ENCODE measurements around the gene CRTC1.

CRTC1 gene

DNA sequence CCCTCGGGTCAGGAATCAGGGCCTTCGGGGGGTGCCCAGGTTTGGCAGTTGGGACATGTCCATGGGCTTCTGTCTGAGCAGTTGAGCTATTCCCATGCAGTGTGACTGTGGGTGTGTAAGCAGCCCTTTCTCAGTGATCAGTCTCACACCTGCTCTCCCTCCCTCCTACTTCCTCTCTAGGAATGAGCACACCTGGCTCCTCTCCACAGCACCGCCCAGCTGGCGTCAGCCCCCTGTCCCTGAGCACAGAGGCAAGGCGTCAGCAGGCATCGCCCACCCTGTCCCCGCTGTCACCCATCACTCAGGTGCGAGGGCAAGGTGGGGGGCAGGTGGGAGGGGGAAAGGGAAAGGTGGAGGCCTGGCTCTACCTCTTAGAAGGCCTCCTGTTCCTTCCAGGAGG lies 81.7 kb downstream of the CRTC1 start:
- no peak for FAIRE-seq
- DNase-seq (ENCODE audit: low spot score), result no peak

- DNase-seq (ENCODE audit: low spot score), result no peak
These were observed 84.7 kb downstream of the CRTC1 start for GRCh38 chr19:18768046-18768771.

GRCh38 chr19:18768997-18769891 lies 85.8 kb downstream of the CRTC1 start:
- no peak for DNase-seq (ENCODE audit: low spot score)
- FAIRE-seq, result no peak

More at GRCh38 chr19:18768046-18768771, 84.7 kb downstream of the CRTC1 start:
- no peak for FAIRE-seq

- DNase-seq (ENCODE audit: low spot score) (no peak), FAIRE-seq (no peak)
These were observed 86.6 kb downstream of the CRTC1 start for GRCh38 chr19:18769989-18770528.

DNA sequence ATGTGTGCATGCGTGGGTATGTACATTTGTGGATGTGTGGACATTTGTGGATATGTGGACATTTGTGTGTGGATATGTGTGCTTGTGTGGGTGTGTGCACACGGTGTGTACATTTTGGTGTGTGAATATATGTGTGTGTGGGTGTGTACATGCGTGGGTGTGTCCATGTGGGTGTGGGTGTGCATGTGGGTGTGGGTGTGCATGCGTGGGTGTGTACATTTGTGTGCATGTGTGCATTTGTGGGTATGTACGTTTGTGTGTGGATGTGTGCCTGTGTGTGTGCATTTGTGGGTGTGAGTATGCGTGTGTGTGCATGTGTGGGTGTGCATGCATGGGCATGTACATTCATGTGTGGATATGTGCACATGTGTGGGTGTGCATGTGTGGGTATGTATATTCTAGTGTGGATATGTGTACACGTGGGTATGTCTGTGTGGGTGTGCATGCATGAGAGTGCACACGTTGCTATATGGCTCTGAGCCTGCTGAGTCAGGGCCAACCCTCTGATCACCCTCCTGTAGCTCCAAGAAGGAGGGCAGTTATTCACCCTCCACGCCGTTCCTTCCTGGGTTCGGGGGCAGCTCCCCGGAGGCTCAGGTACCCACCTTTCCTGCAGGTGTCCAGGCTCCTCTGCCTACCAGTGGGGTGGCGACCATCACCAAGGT lies 87.3 kb downstream of the CRTC1 start:
- FAIRE-seq, result no peak

GRCh38 chr19:18771328-18772242 lies 88.1 kb downstream of the CRTC1 start:
- DNase-seq (ENCODE audit: low spot score) (no peak), FAIRE-seq (no peak)

More for the DNA sequence above, 87.3 kb downstream of the CRTC1 start:
- DNase-seq (ENCODE audit: low spot score), result no peak

DNA sequence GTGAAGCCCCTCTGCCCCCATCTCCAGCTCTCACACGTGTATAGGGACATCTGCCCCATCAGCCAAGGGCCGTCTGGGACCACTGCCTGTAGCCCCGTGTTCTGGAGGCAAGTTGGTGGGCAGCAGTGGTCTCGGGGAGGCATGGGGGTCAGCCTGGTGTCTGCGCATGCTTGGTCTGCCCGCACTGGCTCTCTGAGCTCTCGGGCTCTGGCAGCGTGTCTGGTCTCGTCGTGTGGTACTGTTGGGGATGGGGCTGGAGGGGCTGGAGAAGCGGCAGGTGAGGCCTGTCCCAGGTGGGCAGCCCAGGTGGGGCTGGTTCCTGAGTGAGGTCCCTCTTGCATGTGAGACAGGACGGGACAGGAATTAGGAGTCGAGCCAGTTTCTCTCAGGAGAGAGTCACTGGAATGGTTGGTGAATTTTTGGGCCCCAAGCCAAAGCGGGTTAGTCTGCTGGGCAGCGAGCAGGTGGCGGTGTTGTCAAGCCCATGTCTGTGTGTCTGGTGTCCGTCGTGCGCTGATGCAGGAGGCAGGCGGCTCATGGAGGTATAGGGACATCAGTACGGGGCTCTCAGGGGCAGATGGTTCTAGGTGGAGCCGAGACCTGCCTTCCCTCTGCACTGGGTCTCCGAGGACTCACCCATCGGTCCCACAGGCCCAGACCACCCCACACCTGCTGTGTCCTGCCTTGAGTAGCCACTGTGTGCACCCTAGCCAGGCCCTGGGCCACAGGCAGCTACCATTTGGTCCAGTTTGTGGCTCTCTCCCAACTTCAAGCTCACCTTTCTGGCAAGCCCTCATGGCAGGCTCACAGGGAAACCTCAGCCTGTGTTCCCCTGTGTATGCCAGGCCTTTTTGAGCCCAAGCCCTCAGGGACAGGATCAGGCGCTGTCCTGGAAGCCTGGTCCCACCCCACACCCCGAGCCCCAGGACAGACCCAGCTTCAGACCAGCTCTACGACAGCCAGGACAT lies 89.4 kb downstream of the CRTC1 start:
- FAIRE-seq (no peak), DNase-seq (ENCODE audit: low spot score) (no peak)

GRCh38 chr19:18773682-18774081 lies 90.2 kb downstream of the CRTC1 start:
- FAIRE-seq (no peak), DNase-seq (ENCODE audit: low spot score) (no peak)

GRCh38 chr19:18774107-18774506 lies 90.6 kb downstream of the CRTC1 start:
- no peak for FAIRE-seq
- DNase-seq (ENCODE audit: low spot score), result no peak

DNA sequence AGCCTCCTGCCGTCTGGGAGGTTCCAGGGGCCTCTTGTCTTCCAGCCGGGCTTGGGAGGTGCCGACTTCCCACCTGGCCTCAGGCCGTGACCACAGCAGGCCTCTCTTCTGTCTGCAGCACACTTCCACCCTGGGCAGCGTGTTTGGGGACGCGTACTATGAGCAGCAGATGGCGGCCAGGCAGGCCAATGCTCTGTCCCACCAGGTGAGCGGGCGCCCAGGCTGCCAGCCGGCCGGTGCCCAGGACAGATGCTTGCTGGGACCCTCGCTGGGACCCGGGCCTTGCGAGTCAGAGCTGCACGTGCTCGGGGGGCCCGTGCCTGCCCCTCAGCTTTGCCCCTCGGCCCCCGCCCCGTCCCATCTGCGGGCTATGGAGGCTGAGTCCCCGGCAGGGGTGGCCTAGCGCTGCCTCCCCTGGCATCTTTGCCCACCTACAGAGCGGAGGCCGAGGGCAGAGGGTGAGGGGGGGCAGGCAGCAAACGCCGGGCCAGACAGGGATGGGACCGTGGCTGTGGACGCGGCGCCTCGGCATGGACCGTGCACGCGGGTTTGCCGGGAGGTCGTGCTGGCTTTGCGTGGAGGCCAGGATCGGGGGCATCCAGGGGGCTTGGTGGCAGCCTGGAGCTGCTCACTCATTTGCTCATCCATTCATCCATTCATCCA lies 91.4 kb downstream of the CRTC1 start:
- no peak for DNase-seq (ENCODE audit: low spot score)
- FAIRE-seq, result no peak

- no peak for FAIRE-seq
These were observed 92.3 kb downstream of the CRTC1 start for GRCh38 chr19:18775586-18776287.

GRCh38 chr19:18776288-18776594 lies 92.8 kb downstream of the CRTC1 start:
- no peak for FAIRE-seq
- peak; percentile 43 for DNase-seq (ENCODE audit: low spot score)

More at GRCh38 chr19:18775586-18776287, 92.3 kb downstream of the CRTC1 start:
- DNase-seq (ENCODE audit: low spot score), result peak; percentile 20

GRCh38 chr19:18776736-18777135 lies 93.3 kb downstream of the CRTC1 start:
- no peak for FAIRE-seq
- DNase-seq (ENCODE audit: low spot score), result peak; percentile 21

DNA sequence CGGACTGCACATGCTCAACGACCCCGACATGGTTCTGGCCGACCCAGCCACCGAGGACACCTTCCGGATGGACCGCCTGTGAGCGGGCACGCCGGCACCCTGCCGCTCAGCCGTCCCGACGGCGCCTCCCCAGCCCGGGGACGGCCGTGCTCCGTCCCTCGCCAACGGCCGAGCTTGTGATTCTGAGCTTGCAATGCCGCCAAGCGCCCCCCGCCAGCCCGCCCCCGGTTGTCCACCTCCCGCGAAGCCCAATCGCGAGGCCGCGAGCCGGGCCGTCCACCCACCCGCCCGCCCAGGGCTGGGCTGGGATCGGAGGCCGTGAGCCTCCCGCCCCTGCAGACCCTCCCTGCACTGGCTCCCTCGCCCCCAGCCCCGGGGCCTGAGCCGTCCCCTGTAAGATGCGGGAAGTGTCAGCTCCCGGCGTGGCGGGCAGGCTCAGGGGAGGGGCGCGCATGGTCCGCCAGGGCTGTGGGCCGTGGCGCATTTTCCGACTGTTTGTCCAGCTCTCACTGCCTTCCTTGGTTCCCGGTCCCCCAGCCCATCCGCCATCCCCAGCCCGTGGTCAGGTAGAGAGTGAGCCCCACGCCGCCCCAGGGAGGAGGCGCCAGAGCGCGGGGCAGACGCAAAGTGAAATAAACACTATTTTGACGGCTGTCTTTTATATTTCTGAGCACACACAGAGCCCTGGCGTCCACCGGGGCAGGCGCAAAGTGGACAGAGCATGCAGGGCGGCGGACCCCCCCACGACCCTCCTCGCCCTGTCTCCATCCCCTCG lies 94.0 kb downstream of the CRTC1 start:
- FAIRE-seq (no peak), DNase-seq (ENCODE audit: low spot score) (no peak)

- FAIRE-seq (no peak), DNase-seq (ENCODE audit: low spot score) (no peak)
These were observed 94.6 kb downstream of the CRTC1 start for GRCh38 chr19:18778076-18778389.

GRCh38 chr19:18778826-18779495 lies 95.5 kb downstream of the CRTC1 start:
- no peak for FAIRE-seq

GRCh38 chr19:18780081-18780480 lies 96.6 kb downstream of the CRTC1 start:
- FAIRE-seq (no peak), DNase-seq (ENCODE audit: low spot score) (no peak)

More at GRCh38 chr19:18778826-18779495, 95.5 kb downstream of the CRTC1 start:
- no peak for DNase-seq (ENCODE audit: low spot score)

Measured in RCC 7860 (cell line).